Neuron (in vitro differentiated cells): ENCODE measurements around the gene DDAH1.

Experiments
- H2AFZ ChIP-seq: one replicate; pipeline ENCODE4 v1.6.1; 2013; ENCODE audit warnings: low read depth, mild to moderate bottlenecking, inconsistent platforms, low read length, moderate library complexity
- H3K27me3 ChIP-seq: one replicate; pipeline ENCODE4 v1.6.1; 2013; ENCODE audit warnings: low read length; ENCODE audit not compliant: insufficient read depth
- H3K36me3 ChIP-seq: one replicate; pipeline ENCODE4 v1.6.1; 2013; ENCODE audit warnings: low read length; ENCODE audit not compliant: insufficient read depth
- H3K4me1 ChIP-seq: one replicate; pipeline ENCODE4 v1.6.1; 2013; ENCODE audit warnings: low read length; ENCODE audit not compliant: insufficient read depth
- H3K4me3 ChIP-seq: 2 replicates; pipeline ENCODE4 v1.5.1; 2013; ENCODE audit warnings: mild to moderate bottlenecking, low read length, moderate library complexity
- H3K9me3 ChIP-seq: one replicate; pipeline ENCODE4 v1.6.1; 2013; ENCODE audit warnings: low read length

The DDAH1 gene

GRCh38 chr1:85278853-85279314 lies 186.1 kb downstream of the DDAH1 start:
- no peak overlapping the region for H3K4me3 ChIP-seq
- H2AFZ ChIP-seq = no peak overlapping the region
- H3K9me3 ChIP-seq = no peaks in the 10 kb centered on the region
- H3K36me3 ChIP-seq = no peaks in the 10 kb centered on the region
- H3K27me3 ChIP-seq = no peaks in the 10 kb centered on the region
- peaks cover 15% of the 10 kb centered on the region for H3K4me1 ChIP-seq

- Histone ChIP-seq H3K9me3 (no peaks in the 10 kb centered on the region), H3K4me3 (no peak overlapping the region), H2AFZ (no peak overlapping the region), H3K4me1 (peaks cover 15% of the 10 kb centered on the region), H3K27me3 (no peaks in the 10 kb centered on the region), H3K36me3 (no peaks in the 10 kb centered on the region)
Observed at GRCh38 chr1:85277802-85278201, 187.2 kb downstream of the DDAH1 start.

GRCh38 chr1:85276978-85277639 lies 187.8 kb downstream of the DDAH1 start:
- peak overlapping the region; percentile 75 for H3K4me3 ChIP-seq
- no peaks in the 10 kb centered on the region for H3K27me3 ChIP-seq
- H3K9me3 ChIP-seq = no peaks in the 10 kb centered on the region
- H3K36me3 ChIP-seq = no peaks in the 10 kb centered on the region
- H3K4me1 ChIP-seq = peaks cover 15% of the 10 kb centered on the region
- H2AFZ ChIP-seq = peak overlapping the region; percentile 70

GRCh38 chr1:85276215-85276977 lies 188.6 kb downstream of the DDAH1 start, which contains the start of gene BCL10:
Gene BCL10, minus strand, starts transcription at chr1:85276632. Its CDS starts 280 bp downstream, at chr1:85276352.
- H3K4me1 ChIP-seq = peaks cover 15% of the 10 kb centered on the region

GRCh38 chr1:85275701-85276214 lies 189.2 kb downstream of the DDAH1 start:
- peak overlapping the region; percentile 75 for H3K4me3 ChIP-seq

More at GRCh38 chr1:85276215-85276977, 188.6 kb downstream of the DDAH1 start, which contains the start of gene BCL10:
- Histone ChIP-seq H2AFZ (peak within 1 kb of the TSS; percentile 70), H3K4me3 (peak within 1 kb of the TSS; percentile 75), H3K9me3 (no peaks in the 10 kb centered on the region), H3K27me3 (no peaks in the 10 kb centered on the region), H3K36me3 (no peaks in the 10 kb centered on the region)

GRCh38 chr1:85274969-85275453 lies 189.9 kb downstream of the DDAH1 start:
- Histone ChIP-seq H3K9me3 (no peaks in the 10 kb centered on the region), H3K36me3 (peaks cover 11% of the 10 kb centered on the region), H2AFZ (no peak overlapping the region), H3K4me3 (peak overlapping the region; percentile 75), H3K4me1 (peaks cover 15% of the 10 kb centered on the region), H3K27me3 (no peaks in the 10 kb centered on the region)

More at GRCh38 chr1:85275701-85276214, 189.2 kb downstream of the DDAH1 start:
- H3K36me3 ChIP-seq = peaks cover 3% of the 10 kb centered on the region
- peaks cover 15% of the 10 kb centered on the region for H3K4me1 ChIP-seq
- no peaks in the 10 kb centered on the region for H3K27me3 ChIP-seq
- H2AFZ ChIP-seq = peak overlapping the region; percentile 3
- no peaks in the 10 kb centered on the region for H3K9me3 ChIP-seq

GRCh38 chr1:85273397-85273796 lies 191.6 kb downstream of the DDAH1 start:
- H2AFZ ChIP-seq = no peak overlapping the region
- peaks cover 15% of the 10 kb centered on the region for H3K4me1 ChIP-seq
- no peak overlapping the region for H3K4me3 ChIP-seq
- peaks cover 24% of the 10 kb centered on the region for H3K36me3 ChIP-seq
- H3K27me3 ChIP-seq = no peaks in the 10 kb centered on the region
- H3K9me3 ChIP-seq = no peaks in the 10 kb centered on the region

- Histone ChIP-seq H3K36me3 (peaks cover 47% of the 10 kb centered on the region), H3K27me3 (no peaks in the 10 kb centered on the region), H3K9me3 (no peaks in the 10 kb centered on the region), H2AFZ (no peak overlapping the region), H3K4me1 (no peaks in the 10 kb centered on the region), H3K4me3 (no peak overlapping the region)
Observed at GRCh38 chr1:85268801-85269585, 196.0 kb downstream of the DDAH1 start.
